Muscle of arm (tissue), 12 donors: ENCODE results near the gene TRPT1. TPM values are rescaled to one million over a fixed set of nuclear protein-coding genes. Genes with fewer than 3 reads are reported as not detected.

ENCODE experiments used
- DNase-seq: peaks from one replicate; pipeline ENCODE4 v3.0.0-alpha.2; 2013
- polyA plus RNA-seq, 12 donors: library from polyadenylated mRNA; unstranded; fragments of 120-200 nt; gene quantifications; one replicate each; pipeline ENCODE4 v1.2.1, GENCODE V29; 2013; ENCODE audit not compliant: insufficient read length in 12 of 12

Gene TRPT1
- polyA plus RNA-seq, 12 donors: 30.8 to 142 (median 65.8) TPM; not detected in 1

DNA sequence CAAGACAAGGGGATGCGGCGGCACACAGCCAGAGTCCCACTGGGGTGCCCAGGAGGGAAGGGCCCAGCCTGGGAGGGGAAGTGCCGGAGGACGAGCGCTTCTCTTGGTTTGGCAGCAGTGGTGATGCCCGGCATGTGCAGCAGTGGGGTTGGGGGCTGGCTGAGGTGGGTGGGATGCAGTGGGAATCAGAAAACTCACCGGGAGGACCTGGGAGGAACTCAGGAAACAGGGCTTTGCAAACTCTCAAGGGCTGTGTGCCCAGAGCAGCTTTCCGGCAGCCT, 16.5 kb downstream of the TRPT1 start:
- DNase-seq: no peak

- no peak for DNase-seq
Measured at GRCh38 chr11:64208796-64209562, 17.0 kb downstream of the TRPT1 start.

GRCh38 chr11:64208086-64208795, 17.7 kb downstream of the TRPT1 start:
- no peak for DNase-seq

DNA sequence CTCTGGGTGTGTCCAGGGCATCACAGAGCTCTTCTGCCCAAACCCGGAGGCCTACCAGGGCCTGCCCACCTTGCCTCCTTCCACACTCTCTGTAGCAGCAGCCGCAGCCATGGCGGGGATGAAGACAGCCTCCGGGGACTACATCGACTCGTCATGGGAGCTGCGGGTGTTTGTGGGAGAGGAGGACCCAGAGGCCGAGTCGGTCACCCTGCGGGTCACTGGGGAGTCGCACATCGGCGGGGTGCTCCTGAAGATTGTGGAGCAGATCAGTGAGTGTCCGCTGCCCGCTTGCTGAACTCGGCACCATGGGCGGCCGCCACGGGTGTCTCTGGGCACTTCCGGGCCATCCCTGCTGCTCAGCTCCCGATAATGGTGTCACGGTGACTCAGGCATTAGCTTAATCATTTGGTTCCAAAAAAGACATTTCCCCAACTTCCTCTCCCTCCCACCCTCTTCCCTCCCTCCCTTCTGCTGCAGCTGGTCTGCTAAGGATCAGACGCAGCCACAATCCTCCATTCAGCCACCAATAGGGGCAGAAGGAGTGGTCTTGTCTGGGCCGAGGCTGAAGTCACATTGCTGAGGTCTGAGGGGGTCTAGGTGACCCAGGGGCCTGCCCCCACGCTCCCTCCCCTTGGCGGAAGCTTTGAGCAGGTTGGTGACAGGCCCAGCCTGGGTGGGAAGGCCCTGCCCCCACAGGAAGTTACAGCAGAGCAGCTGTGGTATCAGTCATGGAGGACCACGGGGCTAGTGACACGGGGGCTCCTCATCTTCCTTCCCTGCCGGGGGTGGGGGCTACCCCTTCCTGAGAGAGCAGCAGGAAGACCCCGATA, 18.5 kb downstream of the TRPT1 start:
- DNase-seq: peak; percentile 66

GRCh38 chr11:64206457-64207255, 19.3 kb downstream of the TRPT1 start, which contains the start of gene FERMT3:
TSS of gene FERMT3 (plus strand) at chr11:64206721. CDS start at chr11:64207365, 644 bp downstream.
- DNase-seq: no peak

- DNase-seq: peak; percentile 82
Measured at GRCh38 chr11:64204464-64204989, 21.5 kb downstream of the TRPT1 start.

GRCh38 chr11:64204080-64204440, 21.9 kb downstream of the TRPT1 start:
- no peak for DNase-seq

GRCh38 chr11:64203421-64204079, 22.4 kb downstream of the TRPT1 start:
- DNase-seq: no peak

GRCh38 chr11:64202992-64203391, 23.0 kb downstream of the TRPT1 start:
- no peak for DNase-seq

DNA sequence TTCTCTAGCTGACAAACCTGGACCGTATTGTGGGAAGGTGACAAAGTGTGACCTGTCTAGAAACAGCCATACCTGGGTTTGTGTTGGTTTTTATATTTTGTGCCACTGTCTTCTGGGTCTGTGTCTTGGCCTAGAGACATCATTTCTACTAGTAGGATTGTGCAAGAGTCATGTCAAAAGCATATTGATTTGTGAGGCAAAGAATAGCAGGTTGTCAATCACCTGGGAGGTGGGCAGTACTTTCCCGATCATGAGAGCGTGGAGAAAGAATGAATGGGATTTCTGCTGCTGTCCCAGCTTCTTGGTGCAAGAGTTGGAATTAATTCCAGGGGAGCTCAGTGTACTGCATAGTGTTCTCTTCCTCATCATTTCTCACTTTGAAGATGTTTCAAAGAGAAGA, 24.4 kb downstream of the TRPT1 start:
- DNase-seq: no peak

DNA sequence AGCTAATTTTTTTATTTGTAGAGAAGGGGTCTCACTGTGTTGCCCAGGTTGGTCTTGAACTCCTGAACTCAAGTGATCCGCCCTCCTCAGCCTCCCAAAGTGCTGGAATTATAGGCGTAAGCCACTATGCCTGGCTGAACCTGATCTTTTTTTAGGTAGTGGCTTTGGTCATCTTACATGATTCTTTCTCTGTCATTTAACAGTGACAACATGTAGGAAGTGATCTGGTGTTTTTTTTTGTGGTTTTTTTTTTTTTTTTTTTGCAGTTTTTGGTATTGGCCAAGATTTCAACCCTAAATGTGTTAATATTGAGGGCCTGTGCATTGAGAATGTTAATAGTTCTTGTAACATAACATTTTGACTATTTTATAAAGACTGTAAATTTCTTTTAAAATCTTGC, 27.5 kb downstream of the TRPT1 start:
- no peak for DNase-seq

DNA sequence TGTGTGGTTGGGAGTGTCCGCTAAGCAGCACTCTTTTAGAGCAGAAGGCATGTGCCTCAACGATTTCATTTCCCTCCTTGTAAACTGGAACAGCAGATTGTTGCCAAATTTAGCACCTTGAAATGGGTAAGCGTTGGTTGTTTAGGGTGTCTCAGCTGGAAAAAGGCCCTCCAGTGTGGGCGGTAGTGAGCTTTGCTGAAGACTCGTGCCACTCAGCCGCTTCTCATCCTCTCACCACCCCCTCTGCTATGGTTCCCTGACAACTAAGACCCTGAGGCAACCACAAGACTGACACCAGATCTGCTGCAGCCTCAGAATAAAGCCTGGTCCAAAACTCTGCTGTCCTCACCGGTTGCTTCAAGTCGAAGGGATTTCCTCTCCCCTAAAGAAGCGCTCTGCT, 29.4 kb downstream of the TRPT1 start:
- DNase-seq: no peak

GRCh38 chr11:64192434-64192833, 33.6 kb downstream of the TRPT1 start:
- no peak for DNase-seq

GRCh38 chr11:64186492-64187165, 39.4 kb downstream of the TRPT1 start:
- no peak for DNase-seq

- peak; percentile 100 for DNase-seq
Measured at GRCh38 chr11:64185693-64186491, 40.1 kb downstream of the TRPT1 start, which contains the start of gene STIP1. TSS of gene STIP1 (plus strand) at chr11:64186171. CDS start at chr11:64186262, 91 bp downstream.

DNA sequence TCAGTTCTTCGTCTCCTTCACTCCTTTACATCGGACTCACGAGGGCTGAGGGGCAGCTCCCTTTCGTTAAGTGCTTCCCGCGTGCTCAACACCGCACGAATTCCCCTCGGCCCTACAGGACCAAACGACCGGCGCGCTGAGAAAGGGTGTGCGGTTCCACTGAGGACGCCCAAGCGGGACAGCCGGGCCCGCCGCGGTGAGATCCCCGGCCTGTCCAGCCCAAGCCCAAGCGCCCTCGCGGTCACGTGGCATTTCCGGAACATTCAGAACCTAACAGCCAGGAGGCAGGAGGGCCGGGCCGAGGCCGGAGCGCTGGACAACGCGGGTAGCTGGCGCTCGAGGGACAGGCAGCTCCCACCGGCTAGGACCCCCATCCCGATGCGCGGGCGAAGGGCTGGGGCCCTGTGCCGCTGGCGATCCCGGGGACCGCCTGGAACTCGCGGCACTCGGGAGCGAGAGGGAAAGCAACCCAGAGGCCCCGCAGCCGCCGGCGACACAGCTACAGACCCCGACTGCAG, 40.8 kb downstream of the TRPT1 start:
- peak; percentile 85 for DNase-seq

DNA sequence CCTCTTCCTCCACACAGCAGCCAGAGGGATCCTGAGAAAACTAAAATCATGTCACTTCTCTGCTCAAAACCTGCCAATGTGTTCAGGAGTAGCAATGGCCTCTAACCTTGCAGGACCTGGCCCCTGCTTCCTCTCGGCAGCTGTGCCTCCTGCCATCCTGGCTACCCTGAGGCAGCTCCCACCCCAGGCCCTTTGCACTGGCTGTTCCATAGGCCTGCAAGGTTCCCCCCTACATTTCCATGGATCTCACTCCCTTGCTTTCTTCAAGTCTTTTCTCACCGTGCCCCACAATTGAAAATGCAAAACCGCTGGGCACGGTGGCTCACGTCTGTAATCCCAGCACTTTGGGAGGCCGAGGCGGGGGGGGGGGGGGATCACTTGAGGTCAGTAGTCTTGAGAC, 42.1 kb downstream of the TRPT1 start:
- DNase-seq: no peak

- peak; percentile 92 for DNase-seq
Measured at GRCh38 chr11:64181506-64182411, 44.2 kb downstream of the TRPT1 start.
